ENCODE data around the gene CD70. TPM values are rescaled to one million over a fixed set of nuclear protein-coding genes. Genes with fewer than 3 reads are reported as not detected.
"Not testable (repeated sequence)": the region's sequence is repeated elsewhere in the genome, so short reads cannot be mapped to it uniquely, and the experiment has no call there.

The CD70 gene
- total RNA-seq, 1 experiment from 2014 or later = 17.2 TPM

DNA sequence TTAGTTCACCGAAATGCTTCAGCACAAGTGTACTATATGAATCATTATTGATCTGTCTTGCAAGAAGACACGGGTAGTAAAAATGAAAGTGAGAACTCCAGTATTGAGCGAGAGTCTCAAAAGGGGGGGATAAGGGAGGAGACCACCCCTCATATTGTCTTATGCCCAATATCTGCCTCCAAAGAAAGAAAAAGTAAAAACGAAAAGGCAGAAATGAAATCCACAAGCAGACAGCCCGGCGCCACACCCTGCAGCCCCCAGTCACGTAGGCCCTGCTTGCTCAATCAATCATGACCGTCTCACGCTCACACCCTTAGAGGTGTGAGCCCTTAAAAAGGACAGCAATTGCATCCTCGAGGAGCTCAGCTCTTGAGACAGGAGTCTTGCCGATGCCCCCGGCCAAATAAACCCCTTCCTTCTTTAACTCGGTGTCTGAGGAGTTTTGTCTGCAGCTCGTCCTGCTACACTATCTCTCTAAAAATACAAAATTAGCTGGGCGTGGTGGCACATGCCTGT is 10.6 kb upstream of the CD70 start:
- DNase-seq = not testable (repeated sequence)

GRCh38 chr19:6600951-6601536 is 10.1 kb upstream of the CD70 start:
- DNase-seq = not testable (repeated sequence)

More for the DNA sequence above, 10.6 kb upstream of the CD70 start:
- not testable (repeated sequence) for H3K27me3 ChIP-seq, H3K36me3 ChIP-seq, H3K4me3 ChIP-seq, H3K9me3 ChIP-seq

DNA sequence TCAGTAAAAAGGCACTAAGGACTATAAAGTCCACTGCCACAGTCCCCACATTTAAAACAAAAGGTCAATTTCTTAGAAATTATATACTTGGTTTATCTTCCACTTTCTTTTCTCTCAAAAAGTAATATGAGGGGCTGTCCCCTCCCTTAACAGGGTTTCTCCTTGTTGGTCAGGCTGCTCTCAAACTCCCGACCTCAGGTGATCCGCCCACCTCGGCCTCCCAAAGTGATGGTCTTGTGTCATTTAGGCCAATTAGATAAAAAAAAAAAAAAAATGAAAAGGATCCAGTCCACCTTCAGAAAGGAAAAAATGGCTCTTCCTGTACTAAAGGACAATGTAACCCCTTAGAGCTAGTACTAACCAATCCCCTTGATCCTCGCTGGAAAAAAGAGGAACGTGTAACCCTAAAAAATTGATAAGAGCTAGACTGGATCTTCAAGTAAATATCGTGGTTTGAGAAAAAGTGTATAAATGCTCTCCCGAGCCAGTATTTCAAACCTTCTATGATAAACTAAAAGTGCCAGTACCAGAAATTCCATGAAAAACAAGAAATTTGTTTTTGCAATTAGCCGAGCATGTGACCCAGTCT is 9.0 kb upstream of the CD70 start:
- DNase-seq = no peak
- no peaks in the 10 kb centered on the region for H3K36me3 ChIP-seq
- no peaks in the 10 kb centered on the region for H3K9me3 ChIP-seq
- H3K27me3 ChIP-seq = no peaks in the 10 kb centered on the region
- H3K4me3 ChIP-seq = no peak overlapping the region

More at GRCh38 chr19:6600951-6601536, 10.1 kb upstream of the CD70 start:
- H3K4me3 ChIP-seq, H3K9me3 ChIP-seq, H3K27me3 ChIP-seq, H3K36me3 ChIP-seq: not testable (repeated sequence)

GRCh38 chr19:6598254-6598892 is 7.4 kb upstream of the CD70 start:
- not testable (repeated sequence) for H3K9me3 ChIP-seq, DNase-seq, H3K36me3 ChIP-seq, H3K4me3 ChIP-seq, H3K27me3 ChIP-seq

DNA sequence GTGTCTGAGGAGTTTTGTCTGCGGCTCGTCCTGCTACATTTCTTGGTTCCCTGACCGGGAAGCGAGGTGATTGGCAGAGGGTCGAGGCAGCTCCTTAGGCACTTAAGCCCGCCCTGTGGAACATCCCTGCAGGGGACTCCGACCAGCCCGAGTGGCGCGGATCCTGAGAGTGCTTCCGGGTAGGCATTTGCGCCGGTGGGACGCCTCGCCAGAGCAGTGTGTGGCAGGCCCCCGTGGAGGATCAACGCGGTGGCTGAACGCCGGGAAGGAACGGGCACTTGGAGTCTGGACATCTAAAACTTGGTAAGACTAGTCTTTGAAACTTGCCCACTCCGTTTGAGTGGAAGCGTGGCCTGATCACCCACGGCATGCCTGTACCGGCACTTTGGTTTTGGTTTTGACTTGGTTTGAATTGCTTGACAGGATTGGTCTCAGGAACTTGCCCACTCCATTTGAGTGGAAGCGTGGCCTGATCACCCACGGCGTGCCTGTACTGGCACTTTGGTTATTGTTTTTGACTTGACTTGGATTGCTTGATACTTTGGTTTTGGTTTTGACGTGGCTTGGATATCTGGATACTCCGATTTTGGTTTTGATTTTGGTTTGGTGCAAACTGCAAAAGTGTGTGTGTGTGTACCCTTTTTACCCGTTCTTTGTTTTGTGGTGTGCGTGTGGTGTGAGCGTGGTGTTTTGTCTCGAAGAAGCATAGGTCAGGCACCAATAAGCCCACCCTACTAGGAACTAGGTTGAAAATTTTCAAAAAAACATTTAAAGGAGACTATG is 6.7 kb upstream of the CD70 start:
- not testable (repeated sequence) for H3K4me3 ChIP-seq, H3K9me3 ChIP-seq, DNase-seq, H3K27me3 ChIP-seq, H3K36me3 ChIP-seq

GRCh38 chr19:6596621-6597020 is 5.7 kb upstream of the CD70 start:
- no peaks in the 10 kb centered on the region for H3K36me3 ChIP-seq
- H3K9me3 ChIP-seq = no peaks in the 10 kb centered on the region
- H3K4me3 ChIP-seq = no peak overlapping the region
- no peaks in the 10 kb centered on the region for H3K27me3 ChIP-seq
- DNase-seq = no peak

- DNase-seq = peak; percentile 7
- Histone ChIP-seq H3K9me3 (no peaks in the 10 kb centered on the region), H3K4me3 (no peak overlapping the region), H3K36me3 (no peaks in the 10 kb centered on the region), H3K27me3 (no peaks in the 10 kb centered on the region)
Measured at GRCh38 chr19:6593651-6594416, 2.9 kb upstream of the CD70 start.

- Histone ChIP-seq H3K27me3 (no peaks in the 10 kb centered on the region), H3K36me3 (no peaks in the 10 kb centered on the region), H3K9me3 (no peaks in the 10 kb centered on the region), H3K4me3 (peak overlapping the region; percentile 51)
- DNase-seq = peak; percentile 1
Measured at GRCh38 chr19:6590258-6590826, 608 bp downstream of the CD70 start.

- Histone ChIP-seq H3K36me3 (no peaks in the 10 kb centered on the region), H3K4me3 (no peak overlapping the region), H3K9me3 (no peaks in the 10 kb centered on the region), H3K27me3 (no peaks in the 10 kb centered on the region)
- no peak for DNase-seq
Measured at GRCh38 chr19:6589711-6590257, 1.2 kb downstream of the CD70 start.

GRCh38 chr19:6588508-6589345 is 2.2 kb downstream of the CD70 start:
- Histone ChIP-seq H3K27me3 (no peaks in the 10 kb centered on the region), H3K36me3 (no peaks in the 10 kb centered on the region), H3K4me3 (no peak overlapping the region), H3K9me3 (no peaks in the 10 kb centered on the region)
- no peak for DNase-seq

GRCh38 chr19:6587998-6588507 is 2.9 kb downstream of the CD70 start:
- Histone ChIP-seq H3K4me3 (no peak overlapping the region), H3K27me3 (no peaks in the 10 kb centered on the region), H3K9me3 (no peaks in the 10 kb centered on the region), H3K36me3 (no peaks in the 10 kb centered on the region)
- DNase-seq = no peak

- Histone ChIP-seq H3K27me3 (no peaks in the 10 kb centered on the region), H3K9me3 (no peaks in the 10 kb centered on the region), H3K4me3 (no peak overlapping the region), H3K36me3 (no peaks in the 10 kb centered on the region)
- no peak for DNase-seq
Measured at GRCh38 chr19:6587093-6587820, 3.7 kb downstream of the CD70 start.

DNA sequence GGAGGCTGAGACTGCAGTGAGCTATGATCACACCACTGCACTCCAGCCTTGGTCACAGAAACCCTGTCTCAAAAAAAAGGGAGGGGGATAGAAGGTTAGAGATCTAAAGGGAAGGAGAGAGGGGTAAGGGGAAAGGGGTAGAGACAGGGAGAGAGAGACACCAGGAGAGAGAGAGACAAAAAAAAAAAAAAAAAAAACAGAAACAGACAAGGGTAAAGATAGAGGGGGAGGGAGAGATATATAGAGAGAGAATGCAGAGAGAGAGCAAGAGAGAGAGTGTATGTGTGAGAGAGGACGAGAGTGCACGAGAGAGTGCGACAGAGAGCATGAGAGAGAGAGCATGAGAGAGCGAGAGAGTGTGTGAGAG is 4.2 kb downstream of the CD70 start:
- Histone ChIP-seq H3K4me3 (no peak overlapping the region), H3K36me3 (no peaks in the 10 kb centered on the region), H3K9me3 (no peaks in the 10 kb centered on the region), H3K27me3 (no peaks in the 10 kb centered on the region)
- DNase-seq = no peak

GRCh38 chr19:6586056-6586455 is 4.9 kb downstream of the CD70 start:
- H3K4me3 ChIP-seq = no peak overlapping the region
- no peaks in the 10 kb centered on the region for H3K9me3 ChIP-seq
- H3K27me3 ChIP-seq = no peaks in the 10 kb centered on the region
- no peak for DNase-seq
- H3K36me3 ChIP-seq = no peaks in the 10 kb centered on the region
